ENCODE results near the gene FAM107B. TPM values are rescaled to one million over a fixed set of nuclear protein-coding genes. Genes with fewer than 3 reads are reported as not detected.
"Not testable (repeated sequence)": the region's sequence is repeated elsewhere in the genome, so short reads cannot be mapped to it uniquely, and the experiment has no call there.

The FAM107B gene
- 51.3 TPM for polyA plus RNA-seq (2013, experiment 1 of 2)
- 51.4 TPM for polyA plus RNA-seq (2013, experiment 2 of 2)

DNA sequence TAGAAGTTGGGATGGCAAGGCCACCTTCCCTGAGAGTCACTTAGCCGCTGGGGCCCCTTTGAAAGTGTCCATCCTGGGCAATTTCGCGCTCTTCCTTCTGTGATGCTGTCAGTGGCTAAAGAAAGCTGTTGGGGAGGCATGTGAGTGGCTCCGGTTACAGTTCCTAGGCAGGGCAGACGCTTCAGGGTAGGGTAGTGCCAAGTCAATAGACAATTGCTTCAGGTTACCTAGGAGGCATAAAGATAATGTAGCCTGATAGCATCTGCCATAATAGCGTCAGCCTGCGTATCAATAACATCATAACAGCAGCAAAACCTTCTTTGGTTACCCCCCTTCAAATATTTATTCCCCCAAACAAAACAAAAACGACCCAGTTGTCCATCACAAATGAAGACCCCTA is at the start of gene FAM107B:
TSS of gene FAM107B (minus strand) at position 101 of the 400 bp plus-strand sequence. CDS start 234 bp downstream, outside the sequence.
- H3K27ac ChIP-seq (ENCODE audit: low read depth, low read length, severe bottlenecking), result no peak within 1 kb of the TSS
- WGBS, 2 experiments (ENCODE audit: insufficient coverage in 2 of 2), result 88 to 100% methylated on average over 3 to 4 of the region's 8 CpGs
- no peaks in the 10 kb centered on the region for H3K36me3 ChIP-seq (ENCODE audit: control insufficient read depth, insufficient read depth, low read length)
- H3K9me3 ChIP-seq (ENCODE audit: control insufficient read depth, low read length), result no peaks in the 10 kb centered on the region
- H3K4me3 ChIP-seq (ENCODE audit: extremely low read depth, insufficient read depth, low read length, poor library complexity, severe bottlenecking), result no peak within 1 kb of the TSS
- peaks cover 10% of the 10 kb centered on the region for H3K4me1 ChIP-seq (ENCODE audit: control insufficient read depth, insufficient read depth, low read length, poor library complexity, severe bottlenecking)

DNA sequence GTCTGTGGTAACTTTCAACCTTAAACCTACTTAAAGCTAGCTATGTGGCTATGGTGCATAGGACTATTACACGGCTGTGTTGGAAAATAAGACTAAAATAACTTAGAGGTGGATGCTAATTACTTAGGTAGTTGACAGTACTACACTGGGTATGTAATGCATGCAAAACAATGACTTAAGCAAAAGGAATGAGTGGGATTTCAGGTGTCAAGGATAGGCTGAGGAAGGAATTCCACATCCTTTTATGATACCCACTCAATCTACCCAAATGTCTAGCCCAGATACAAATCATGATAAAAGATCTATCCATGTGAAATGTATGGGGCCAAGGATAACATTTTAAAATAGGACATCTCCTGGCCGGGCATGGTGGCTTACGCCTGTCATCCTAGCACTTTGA is 49.3 kb upstream of the FAM107B start:
- peaks cover 10% of the 10 kb centered on the region for H3K4me1 ChIP-seq (ENCODE audit: control insufficient read depth, insufficient read depth, low read length, poor library complexity, severe bottlenecking)
- no peaks in the 10 kb centered on the region for H3K9me3 ChIP-seq (ENCODE audit: control insufficient read depth, low read length)
- H3K4me3 ChIP-seq (ENCODE audit: extremely low read depth, insufficient read depth, low read length, poor library complexity, severe bottlenecking), result no peak overlapping the region
- 92 to 96% methylated on average over 2 to 3 of the region's 3 CpGs for WGBS, 2 experiments (ENCODE audit: insufficient coverage in 2 of 2)
- no peak overlapping the region for H3K27ac ChIP-seq (ENCODE audit: low read depth, low read length, severe bottlenecking)
- H3K36me3 ChIP-seq (ENCODE audit: control insufficient read depth, insufficient read depth, low read length), result no peaks in the 10 kb centered on the region

GRCh38 chr10:14822879-14823755 is 48.4 kb upstream of the FAM107B start:
- peaks cover 10% of the 10 kb centered on the region for H3K4me1 ChIP-seq (ENCODE audit: control insufficient read depth, insufficient read depth, low read length, poor library complexity, severe bottlenecking)
- no peak overlapping the region for H3K4me3 ChIP-seq (ENCODE audit: extremely low read depth, insufficient read depth, low read length, poor library complexity, severe bottlenecking)
- H3K27ac ChIP-seq (ENCODE audit: low read depth, low read length, severe bottlenecking), result no peak overlapping the region
- WGBS, 2 experiments (ENCODE audit: insufficient coverage in 2 of 2), result 92% methylated on average over 1 of the region's 3 CpGs; no CpG with 5 or more reads in 1 of the 2 experiments
- H3K36me3 ChIP-seq (ENCODE audit: control insufficient read depth, insufficient read depth, low read length), result no peaks in the 10 kb centered on the region
- H3K9me3 ChIP-seq (ENCODE audit: control insufficient read depth, low read length), result no peaks in the 10 kb centered on the region

DNA sequence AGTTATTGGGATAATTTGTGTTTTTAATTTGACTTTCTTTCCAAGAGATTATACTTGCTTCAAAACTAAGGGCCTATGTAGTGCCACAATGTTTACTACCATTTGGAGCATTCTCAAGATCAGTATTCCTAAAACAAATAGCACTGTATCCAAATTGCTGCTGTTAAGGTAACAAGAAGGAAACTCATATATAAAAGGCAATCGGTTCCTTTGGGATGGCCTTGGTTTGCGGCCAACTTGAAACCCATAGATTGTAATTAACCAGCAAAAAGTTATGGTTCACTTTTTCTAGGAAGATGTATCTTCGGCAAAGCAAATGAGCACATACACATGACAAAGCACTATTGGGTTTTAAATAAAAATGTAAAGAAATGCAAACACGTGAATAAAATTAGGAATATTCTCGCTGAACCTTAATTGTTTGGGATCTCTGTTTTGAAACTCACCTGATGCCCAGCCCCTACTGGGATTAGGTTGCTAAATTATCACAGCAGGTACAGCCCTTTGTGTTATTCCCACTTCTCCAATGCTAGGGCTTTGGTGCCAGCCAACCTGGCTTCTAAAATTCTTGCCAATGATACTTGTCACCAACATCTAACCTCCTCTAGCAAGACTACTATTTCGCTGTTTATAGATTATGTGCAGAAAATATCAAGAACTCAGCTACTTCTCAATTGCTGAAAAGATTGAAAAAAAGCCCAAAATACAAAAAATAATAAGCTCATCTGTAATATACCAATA is 47.1 kb upstream of the FAM107B start:
- H3K4me3 ChIP-seq (ENCODE audit: extremely low read depth, insufficient read depth, low read length, poor library complexity, severe bottlenecking), result no peak overlapping the region
- no peak overlapping the region for H3K27ac ChIP-seq (ENCODE audit: low read depth, low read length, severe bottlenecking)
- peaks cover 10% of the 10 kb centered on the region for H3K4me1 ChIP-seq (ENCODE audit: control insufficient read depth, insufficient read depth, low read length, poor library complexity, severe bottlenecking)
- H3K9me3 ChIP-seq (ENCODE audit: control insufficient read depth, low read length), result no peaks in the 10 kb centered on the region
- 91 to 92% methylated on average over 2 to 4 of the region's 6 CpGs for WGBS, 2 experiments (ENCODE audit: insufficient coverage in 2 of 2)
- no peaks in the 10 kb centered on the region for H3K36me3 ChIP-seq (ENCODE audit: control insufficient read depth, insufficient read depth, low read length)

DNA sequence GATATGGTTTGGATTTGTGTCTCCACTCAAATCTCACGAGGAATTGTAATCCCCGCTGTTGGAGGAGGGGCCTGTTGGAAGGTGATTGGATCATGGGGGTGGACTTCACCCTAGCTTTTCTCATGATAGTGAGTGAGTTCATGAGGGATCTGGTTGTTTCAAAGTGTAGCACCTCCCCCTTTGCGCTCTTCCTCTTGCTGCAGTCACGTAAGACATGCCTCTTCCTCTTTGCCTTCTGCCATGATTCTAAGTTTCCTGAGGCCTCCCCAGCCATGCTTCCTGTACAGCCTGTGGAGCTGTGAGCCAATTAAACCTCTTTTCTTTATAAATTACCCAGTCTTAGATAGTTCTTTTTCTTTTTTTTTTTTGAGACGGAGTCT is 46.1 kb upstream of the FAM107B start:
- H3K9me3 ChIP-seq (ENCODE audit: control insufficient read depth, low read length), result no peaks in the 10 kb centered on the region
- H3K4me3 ChIP-seq (ENCODE audit: extremely low read depth, insufficient read depth, low read length, poor library complexity, severe bottlenecking), result no peak overlapping the region
- no peaks in the 10 kb centered on the region for H3K36me3 ChIP-seq (ENCODE audit: control insufficient read depth, insufficient read depth, low read length)
- peaks cover 10% of the 10 kb centered on the region for H3K4me1 ChIP-seq (ENCODE audit: control insufficient read depth, insufficient read depth, low read length, poor library complexity, severe bottlenecking)
- no peak overlapping the region for H3K27ac ChIP-seq (ENCODE audit: low read depth, low read length, severe bottlenecking)
- WGBS, 2 experiments (ENCODE audit: insufficient coverage in 2 of 2), result 96 to 97% methylated on average over 4 to 5 of the region's 5 CpGs

- no peaks in the 10 kb centered on the region for H3K36me3 ChIP-seq (ENCODE audit: control insufficient read depth, insufficient read depth, low read length)
- no peak overlapping the region for H3K4me3 ChIP-seq (ENCODE audit: extremely low read depth, insufficient read depth, low read length, poor library complexity, severe bottlenecking)
- 63 to 93% methylated on average over 1 to 3 of the region's 10 CpGs for WGBS, 2 experiments (ENCODE audit: insufficient coverage in 2 of 2)
- peaks cover 10% of the 10 kb centered on the region for H3K4me1 ChIP-seq (ENCODE audit: control insufficient read depth, insufficient read depth, low read length, poor library complexity, severe bottlenecking)
- no peaks in the 10 kb centered on the region for H3K9me3 ChIP-seq (ENCODE audit: control insufficient read depth, low read length)
- no peak overlapping the region for H3K27ac ChIP-seq (ENCODE audit: low read depth, low read length, severe bottlenecking)
Observed at GRCh38 chr10:14820010-14820774, 45.5 kb upstream of the FAM107B start.

- H3K27ac ChIP-seq (ENCODE audit: low read depth, low read length, severe bottlenecking); H3K36me3 ChIP-seq (ENCODE audit: control insufficient read depth, insufficient read depth, low read length); H3K4me3 ChIP-seq (ENCODE audit: extremely low read depth, insufficient read depth, low read length, poor library complexity, severe bottlenecking); H3K4me1 ChIP-seq (ENCODE audit: control insufficient read depth, insufficient read depth, low read length, poor library complexity, severe bottlenecking); H3K9me3 ChIP-seq (ENCODE audit: control insufficient read depth, low read length): not testable (repeated sequence)
- WGBS, 2 experiments (ENCODE audit: insufficient coverage in 2 of 2), result 100% methylated on average over 3 of the region's 7 CpGs; no CpG with 5 or more reads in 1 of the 2 experiments
Observed at GRCh38 chr10:14816717-14817116, 42.0 kb upstream of the FAM107B start.

- WGBS, 2 experiments (ENCODE audit: insufficient coverage in 2 of 2), result 94 to 100% methylated on average over 1 to 6 of the region's 6 CpGs
- no peak overlapping the region for H3K4me3 ChIP-seq (ENCODE audit: extremely low read depth, insufficient read depth, low read length, poor library complexity, severe bottlenecking)
- no peaks in the 10 kb centered on the region for H3K36me3 ChIP-seq (ENCODE audit: control insufficient read depth, insufficient read depth, low read length)
- no peak overlapping the region for H3K27ac ChIP-seq (ENCODE audit: low read depth, low read length, severe bottlenecking)
- peaks cover 8% of the 10 kb centered on the region for H3K4me1 ChIP-seq (ENCODE audit: control insufficient read depth, insufficient read depth, low read length, poor library complexity, severe bottlenecking)
- no peaks in the 10 kb centered on the region for H3K9me3 ChIP-seq (ENCODE audit: control insufficient read depth, low read length)
Observed at GRCh38 chr10:14815681-14816080, 41.0 kb upstream of the FAM107B start.

GRCh38 chr10:14812271-14812670 is 37.6 kb upstream of the FAM107B start:
- H3K36me3 ChIP-seq (ENCODE audit: control insufficient read depth, insufficient read depth, low read length), result no peaks in the 10 kb centered on the region
- H3K9me3 ChIP-seq (ENCODE audit: control insufficient read depth, low read length), result no peaks in the 10 kb centered on the region
- H3K27ac ChIP-seq (ENCODE audit: low read depth, low read length, severe bottlenecking), result no peak overlapping the region
- no peak overlapping the region for H3K4me3 ChIP-seq (ENCODE audit: extremely low read depth, insufficient read depth, low read length, poor library complexity, severe bottlenecking)
- WGBS, 2 experiments (ENCODE audit: insufficient coverage in 2 of 2), result 89 to 100% methylated on average over 2 to 3 of the region's 3 CpGs
- H3K4me1 ChIP-seq (ENCODE audit: control insufficient read depth, insufficient read depth, low read length, poor library complexity, severe bottlenecking), result no peaks in the 10 kb centered on the region

Data from mesodermal cell (in vitro differentiated cells).